HUES6 (cell line): Measurements from ENCODE around the gene VRTN.

Experiments used
- H3K27ac ChIP-seq: 2 replicates; pipeline ENCODE4 v1.7.0; 2013; ENCODE audit warnings: low read depth, mild to moderate bottlenecking, low read length, inconsistent platforms
- H3K27me3 ChIP-seq: 2 replicates; pipeline ENCODE4 v1.6.1; 2013; ENCODE audit warnings: low read length; ENCODE audit not compliant: control insufficient read depth, insufficient read depth
- H3K36me3 ChIP-seq: 2 replicates; pipeline ENCODE4 v1.6.1; 2013; ENCODE audit warnings: low read length; ENCODE audit not compliant: control insufficient read depth, insufficient read depth
- H3K4me1 ChIP-seq: 2 replicates; pipeline ENCODE4 v1.6.1; 2013; ENCODE audit warnings: low read length; ENCODE audit not compliant: control insufficient read depth, insufficient read depth
- H3K4me3 ChIP-seq: 2 replicates; pipeline ENCODE4 v1.5.1; 2013; ENCODE audit warnings: low read depth, low read length
- H3K9ac ChIP-seq: one replicate; pipeline ENCODE4 v1.6.1; 2013; ENCODE audit warnings: mild to moderate bottlenecking, low read length
- H3K9me3 ChIP-seq: 2 replicates; pipeline ENCODE4 v1.6.1; 2013; ENCODE audit warnings: low read depth, low read length; ENCODE audit not compliant: control insufficient read depth, insufficient read depth

Gene VRTN

GRCh38 chr14:74349757-74350156 is 1.5 kb downstream of the VRTN start:
- H3K27ac ChIP-seq, result peak overlapping the region; percentile 99; the same call in 1 of the 2 replicates
- H3K9me3 ChIP-seq, result no peaks in the 10 kb centered on the region
- H3K4me1 ChIP-seq, result peaks cover 39% of the 10 kb centered on the region
- no peaks in the 10 kb centered on the region for H3K27me3 ChIP-seq
- H3K9ac ChIP-seq, result peak overlapping the region; percentile 99
- H3K36me3 ChIP-seq, result peaks cover 14% of the 10 kb centered on the region
- H3K4me3 ChIP-seq, result peak overlapping the region; percentile 83

GRCh38 chr14:74350211-74350927 is 2.1 kb downstream of the VRTN start:
- Histone ChIP-seq H3K27me3 (no peaks in the 10 kb centered on the region), H3K27ac (peak overlapping the region; percentile 99), H3K4me1 (peaks cover 39% of the 10 kb centered on the region), H3K9me3 (no peaks in the 10 kb centered on the region), H3K36me3 (peaks cover 14% of the 10 kb centered on the region), H3K9ac (peak overlapping the region; percentile 99), H3K4me3 (peak overlapping the region; percentile 83)

- Histone ChIP-seq H3K36me3 (peaks cover 14% of the 10 kb centered on the region), H3K4me3 (peak overlapping the region; percentile 83), H3K27ac (no peak overlapping the region; the same call in 1 of the 2 replicates), H3K9me3 (no peaks in the 10 kb centered on the region), H3K27me3 (no peaks in the 10 kb centered on the region), H3K9ac (peak overlapping the region; percentile 99), H3K4me1 (peaks cover 38% of the 10 kb centered on the region)
Observed at GRCh38 chr14:74350928-74351323, 2.7 kb downstream of the VRTN start.

GRCh38 chr14:74356892-74357575 is 8.8 kb downstream of the VRTN start:
- Histone ChIP-seq H3K27ac (no peak overlapping the region), H3K9me3 (no peaks in the 10 kb centered on the region), H3K4me3 (no peak overlapping the region), H3K36me3 (peaks cover 56% of the 10 kb centered on the region), H3K4me1 (peaks cover 28% of the 10 kb centered on the region), H3K9ac (no peak overlapping the region), H3K27me3 (no peaks in the 10 kb centered on the region)

- H3K27ac ChIP-seq, result no peak overlapping the region
- peaks cover 53% of the 10 kb centered on the region for H3K36me3 ChIP-seq
- no peak overlapping the region for H3K9ac ChIP-seq
- no peaks in the 10 kb centered on the region for H3K27me3 ChIP-seq
- peaks cover 29% of the 10 kb centered on the region for H3K4me1 ChIP-seq
- no peaks in the 10 kb centered on the region for H3K9me3 ChIP-seq
- no peak overlapping the region for H3K4me3 ChIP-seq
Observed at GRCh38 chr14:74357585-74357984, 9.3 kb downstream of the VRTN start.

GRCh38 chr14:74358176-74358829 is 10.0 kb downstream of the VRTN start:
- no peak overlapping the region for H3K9ac ChIP-seq
- no peak overlapping the region for H3K4me3 ChIP-seq
- H3K27me3 ChIP-seq, result no peaks in the 10 kb centered on the region
- no peaks in the 10 kb centered on the region for H3K9me3 ChIP-seq
- H3K4me1 ChIP-seq, result peaks cover 26% of the 10 kb centered on the region
- no peak overlapping the region for H3K27ac ChIP-seq
- H3K36me3 ChIP-seq, result peaks cover 49% of the 10 kb centered on the region

GRCh38 chr14:74360163-74360562 is 11.9 kb downstream of the VRTN start:
- no peaks in the 10 kb centered on the region for H3K27me3 ChIP-seq
- H3K9me3 ChIP-seq, result no peaks in the 10 kb centered on the region
- peaks cover 48% of the 10 kb centered on the region for H3K36me3 ChIP-seq
- H3K9ac ChIP-seq, result no peak overlapping the region
- no peak overlapping the region for H3K27ac ChIP-seq
- no peak overlapping the region for H3K4me3 ChIP-seq
- peaks cover 26% of the 10 kb centered on the region for H3K4me1 ChIP-seq

GRCh38 chr14:74362361-74362915 is 14.2 kb downstream of the VRTN start:
- Histone ChIP-seq H3K9me3 (no peaks in the 10 kb centered on the region), H3K27ac (no peak overlapping the region), H3K27me3 (no peaks in the 10 kb centered on the region), H3K36me3 (peaks cover 36% of the 10 kb centered on the region), H3K9ac (no peak overlapping the region), H3K4me1 (peaks cover 28% of the 10 kb centered on the region), H3K4me3 (no peak overlapping the region)

GRCh38 chr14:74364271-74364880 is 16.1 kb downstream of the VRTN start:
- H3K9me3 ChIP-seq, result no peaks in the 10 kb centered on the region
- peaks cover 16% of the 10 kb centered on the region for H3K36me3 ChIP-seq
- no peak overlapping the region for H3K27ac ChIP-seq
- no peaks in the 10 kb centered on the region for H3K27me3 ChIP-seq
- no peak overlapping the region for H3K9ac ChIP-seq
- H3K4me3 ChIP-seq, result no peak overlapping the region
- H3K4me1 ChIP-seq, result peaks cover 28% of the 10 kb centered on the region

GRCh38 chr14:74368026-74368425 is 19.8 kb downstream of the VRTN start:
- no peaks in the 10 kb centered on the region for H3K36me3 ChIP-seq
- no peak overlapping the region for H3K27ac ChIP-seq
- H3K4me1 ChIP-seq, result peaks cover 2% of the 10 kb centered on the region; the same call in 1 of the 2 replicates
- no peak overlapping the region for H3K4me3 ChIP-seq
- H3K27me3 ChIP-seq, result no peaks in the 10 kb centered on the region
- no peaks in the 10 kb centered on the region for H3K9me3 ChIP-seq
- H3K9ac ChIP-seq, result no peak overlapping the region
